IPS-18a (cell line): Measurements from ENCODE around the gene OR2M2.

ENCODE experiments used
- H3K27ac ChIP-seq: one replicate; pipeline ENCODE4 v1.5.1; 2013; ENCODE audit warnings: low read length
- H3K27me3 ChIP-seq: one replicate; pipeline ENCODE4 v1.6.1; 2013; ENCODE audit warnings: mild to moderate bottlenecking, low read length; ENCODE audit not compliant: control insufficient read depth, insufficient read depth
- H3K36me3 ChIP-seq: one replicate; pipeline ENCODE4 v1.6.1; 2013; ENCODE audit warnings: low read depth, low read length; ENCODE audit not compliant: control insufficient read depth
- H3K4me1 ChIP-seq: one replicate; pipeline ENCODE4 v1.6.1; 2013; ENCODE audit warnings: low read depth, low read length; ENCODE audit not compliant: control insufficient read depth
- H3K4me3 ChIP-seq: one replicate; pipeline ENCODE4 v1.5.1; 2013; ENCODE audit warnings: low read length
- H3K9ac ChIP-seq: one replicate; pipeline ENCODE4 v1.6.1; 2013; ENCODE audit warnings: mild to moderate bottlenecking, low read length, moderate library complexity
- H3K9me3 ChIP-seq: one replicate; pipeline ENCODE4 v1.6.1; 2013; ENCODE audit warnings: low read depth, low read length; ENCODE audit not compliant: control insufficient read depth

Gene OR2M2

GRCh38 chr1:248183996-248184395 lies 9.4 kb downstream of the OR2M2 start:
- H3K36me3 ChIP-seq: no peaks in the 10 kb centered on the region
- peaks cover 65% of the 10 kb centered on the region for H3K9me3 ChIP-seq
- no peak overlapping the region for H3K4me3 ChIP-seq
- H3K27ac ChIP-seq: no peak overlapping the region
- no peaks in the 10 kb centered on the region for H3K27me3 ChIP-seq
- H3K4me1 ChIP-seq: no peaks in the 10 kb centered on the region
- H3K9ac ChIP-seq: no peak overlapping the region

- H3K4me1 ChIP-seq: no peaks in the 10 kb centered on the region
- no peak overlapping the region for H3K9ac ChIP-seq
- H3K9me3 ChIP-seq: peaks cover 67% of the 10 kb centered on the region
- H3K27ac ChIP-seq: no peak overlapping the region
- H3K4me3 ChIP-seq: no peak overlapping the region
- H3K27me3 ChIP-seq: no peaks in the 10 kb centered on the region
- no peaks in the 10 kb centered on the region for H3K36me3 ChIP-seq
Observed at GRCh38 chr1:248187363-248187762, 12.7 kb downstream of the OR2M2 start.

GRCh38 chr1:248189026-248189425 lies 14.4 kb downstream of the OR2M2 start:
- H3K27ac ChIP-seq: no peak overlapping the region
- no peaks in the 10 kb centered on the region for H3K4me1 ChIP-seq
- peaks cover 64% of the 10 kb centered on the region for H3K9me3 ChIP-seq
- H3K36me3 ChIP-seq: no peaks in the 10 kb centered on the region
- no peaks in the 10 kb centered on the region for H3K27me3 ChIP-seq
- no peak overlapping the region for H3K9ac ChIP-seq
- no peak overlapping the region for H3K4me3 ChIP-seq

- Histone ChIP-seq H3K27ac (no peak overlapping the region), H3K27me3 (no peaks in the 10 kb centered on the region), H3K9me3 (peaks cover 59% of the 10 kb centered on the region), H3K9ac (no peak overlapping the region), H3K4me1 (no peaks in the 10 kb centered on the region), H3K36me3 (no peaks in the 10 kb centered on the region), H3K4me3 (no peak overlapping the region)
Observed at GRCh38 chr1:248194117-248194516, 19.5 kb downstream of the OR2M2 start.

- Histone ChIP-seq H3K27ac (no peak within 1 kb of the TSS), H3K27me3 (no peaks in the 10 kb centered on the region), H3K9me3 (peaks cover 58% of the 10 kb centered on the region), H3K36me3 (no peaks in the 10 kb centered on the region), H3K9ac (no peak within 1 kb of the TSS), H3K4me3 (no peak within 1 kb of the TSS), H3K4me1 (no peaks in the 10 kb centered on the region)
Observed at GRCh38 chr1:248196965-248197364, 22.3 kb downstream of the OR2M2 start, which contains the start of gene OR2M3. OR2M3 (plus strand) TSS chr1:248197265; CDS start chr1:248203068, 5,803 bp downstream.

- H3K4me1 ChIP-seq: no peaks in the 10 kb centered on the region
- H3K36me3 ChIP-seq: no peaks in the 10 kb centered on the region
- no peak overlapping the region for H3K4me3 ChIP-seq
- peaks cover 61% of the 10 kb centered on the region for H3K9me3 ChIP-seq
- H3K9ac ChIP-seq: no peak overlapping the region
- no peaks in the 10 kb centered on the region for H3K27me3 ChIP-seq
- H3K27ac ChIP-seq: no peak overlapping the region
Observed at GRCh38 chr1:248215880-248216279, 41.3 kb downstream of the OR2M2 start.

GRCh38 chr1:248225537-248225936 lies 50.9 kb downstream of the OR2M2 start:
- Histone ChIP-seq H3K4me3 (no peak overlapping the region), H3K36me3 (no peaks in the 10 kb centered on the region), H3K9ac (no peak overlapping the region), H3K4me1 (no peaks in the 10 kb centered on the region), H3K9me3 (peaks cover 65% of the 10 kb centered on the region), H3K27ac (no peak overlapping the region), H3K27me3 (no peaks in the 10 kb centered on the region)

- H3K4me3 ChIP-seq: no peak overlapping the region
- H3K9ac ChIP-seq: no peak overlapping the region
- no peaks in the 10 kb centered on the region for H3K27me3 ChIP-seq
- H3K9me3 ChIP-seq: peaks cover 73% of the 10 kb centered on the region
- H3K36me3 ChIP-seq: no peaks in the 10 kb centered on the region
- H3K4me1 ChIP-seq: no peaks in the 10 kb centered on the region
- H3K27ac ChIP-seq: no peak overlapping the region
Observed at GRCh38 chr1:248229360-248229908, 54.8 kb downstream of the OR2M2 start.
